Esophagus muscularis mucosa (tissue), 4 donors: Measurements from ENCODE around the gene FGFR2.

ENCODE experiments used
- EP300 ChIP-seq: sonication (generic); formaldehyde crosslinking; IDR thresholded peaks from one replicate; pipeline ENCODE4 v1.6.1; 2017; ENCODE audit warnings: antibody characterized with exemption
- POLR2A ChIP-seq: fragments of 450-650 bp; IDR thresholded peaks from one replicate; pipeline ENCODE4 v1.6.1; 2017; ENCODE audit warnings: antibody characterized with exemption, moderate library complexity, mild to moderate bottlenecking, low read depth
- POLR2AphosphoS5 ChIP-seq, 2 donors: sonication (generic); formaldehyde crosslinking; IDR thresholded peaks; one replicate each; pipeline ENCODE4 v1.6.1; 2017; ENCODE audit warnings: antibody characterized with exemption in 2 of 2
- TF ChIP-seq, protein P1 (sequence below), 3 experiments: fragments of 200-600 bp in 2 of 3; fragments of 450-650 bp in 1 of 3; sonication (generic) in 2 of 3; IDR thresholded peaks; one replicate each; pipeline ENCODE4 v1.5.1; 2017 to 2019; ENCODE audit warnings: antibody characterized with exemption in 3 of 3, mild to moderate bottlenecking in 2 of 3, moderate library complexity in 1 of 3

- TF ChIP-seq, protein P1, sequence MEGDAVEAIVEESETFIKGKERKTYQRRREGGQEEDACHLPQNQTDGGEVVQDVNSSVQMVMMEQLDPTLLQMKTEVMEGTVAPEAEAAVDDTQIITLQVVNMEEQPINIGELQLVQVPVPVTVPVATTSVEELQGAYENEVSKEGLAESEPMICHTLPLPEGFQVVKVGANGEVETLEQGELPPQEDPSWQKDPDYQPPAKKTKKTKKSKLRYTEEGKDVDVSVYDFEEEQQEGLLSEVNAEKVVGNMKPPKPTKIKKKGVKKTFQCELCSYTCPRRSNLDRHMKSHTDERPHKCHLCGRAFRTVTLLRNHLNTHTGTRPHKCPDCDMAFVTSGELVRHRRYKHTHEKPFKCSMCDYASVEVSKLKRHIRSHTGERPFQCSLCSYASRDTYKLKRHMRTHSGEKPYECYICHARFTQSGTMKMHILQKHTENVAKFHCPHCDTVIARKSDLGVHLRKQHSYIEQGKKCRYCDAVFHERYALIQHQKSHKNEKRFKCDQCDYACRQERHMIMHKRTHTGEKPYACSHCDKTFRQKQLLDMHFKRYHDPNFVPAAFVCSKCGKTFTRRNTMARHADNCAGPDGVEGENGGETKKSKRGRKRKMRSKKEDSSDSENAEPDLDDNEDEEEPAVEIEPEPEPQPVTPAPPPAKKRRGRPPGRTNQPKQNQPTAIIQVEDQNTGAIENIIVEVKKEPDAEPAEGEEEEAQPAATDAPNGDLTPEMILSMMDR (IDR thresholded peaks at IDR 0.05), result no peak
- TF ChIP-seq POLR2A (no peak), POLR2AphosphoS5 (IDR thresholded peaks at IDR 0.05) (no peak), EP300 (no peak)
Measured at GRCh38 chr10:121615435-121615793, 17.2 kb upstream of the FGFR2 start.
